ENCODE data around the gene ERBIN.

The ERBIN gene

GRCh38 chr5:66002415-66002814, 76.0 kb downstream of the ERBIN start:
- H3K4me3 ChIP-seq (ENCODE audit: low read depth, low read length) = no peak overlapping the region
- peaks cover 21% of the 10 kb centered on the region for H3K36me3 ChIP-seq (ENCODE audit: insufficient read depth, low read length)
- H3K27me3 ChIP-seq (ENCODE audit: insufficient read depth, low read length) = no peaks in the 10 kb centered on the region
- H2AFZ ChIP-seq (ENCODE audit: low read length, unreplicated experiment) = no peak overlapping the region
- H3K27ac ChIP-seq (ENCODE audit: low read depth, low read length) = no peak overlapping the region
- no peaks in the 10 kb centered on the region for H3K4me1 ChIP-seq (ENCODE audit: control insufficient read depth, insufficient read depth, low read length, unreplicated experiment)
- H3K79me2 ChIP-seq (ENCODE audit: control insufficient read depth, insufficient read depth, low read length, unreplicated experiment) = peaks cover 46% of the 10 kb centered on the region

- Histone ChIP-seq H3K36me3 (ENCODE audit: insufficient read depth, low read length) (peaks cover 24% of the 10 kb centered on the region), H3K4me3 (ENCODE audit: low read depth, low read length) (no peak overlapping the region), H3K79me2 (ENCODE audit: control insufficient read depth, insufficient read depth, low read length, unreplicated experiment) (peaks cover 44% of the 10 kb centered on the region), H3K27me3 (ENCODE audit: insufficient read depth, low read length) (no peaks in the 10 kb centered on the region), H2AFZ (ENCODE audit: low read length, unreplicated experiment) (no peak overlapping the region), H3K4me1 (ENCODE audit: control insufficient read depth, insufficient read depth, low read length, unreplicated experiment) (no peaks in the 10 kb centered on the region), H3K27ac (ENCODE audit: low read depth, low read length) (no peak overlapping the region)
Observed at GRCh38 chr5:66004216-66004615, 77.8 kb downstream of the ERBIN start.

GRCh38 chr5:66009277-66009676, 82.9 kb downstream of the ERBIN start:
- peaks cover 26% of the 10 kb centered on the region for H3K79me2 ChIP-seq (ENCODE audit: control insufficient read depth, insufficient read depth, low read length, unreplicated experiment)
- H3K36me3 ChIP-seq (ENCODE audit: insufficient read depth, low read length) = peaks cover 13% of the 10 kb centered on the region
- H3K4me1 ChIP-seq (ENCODE audit: control insufficient read depth, insufficient read depth, low read length, unreplicated experiment) = peaks cover 22% of the 10 kb centered on the region
- no peak overlapping the region for H3K4me3 ChIP-seq (ENCODE audit: low read depth, low read length)
- H3K27ac ChIP-seq (ENCODE audit: low read depth, low read length) = no peak overlapping the region
- no peak overlapping the region for H2AFZ ChIP-seq (ENCODE audit: low read length, unreplicated experiment)
- no peaks in the 10 kb centered on the region for H3K27me3 ChIP-seq (ENCODE audit: insufficient read depth, low read length)

- Histone ChIP-seq H3K4me1 (ENCODE audit: control insufficient read depth, insufficient read depth, low read length, unreplicated experiment) (peaks cover 22% of the 10 kb centered on the region), H3K36me3 (ENCODE audit: insufficient read depth, low read length) (peaks cover 10% of the 10 kb centered on the region; the same call in 1 of the 2 replicates), H3K4me3 (ENCODE audit: low read depth, low read length) (no peak overlapping the region), H3K79me2 (ENCODE audit: control insufficient read depth, insufficient read depth, low read length, unreplicated experiment) (peaks cover 23% of the 10 kb centered on the region), H2AFZ (ENCODE audit: low read length, unreplicated experiment) (no peak overlapping the region), H3K27ac (ENCODE audit: low read depth, low read length) (no peak overlapping the region), H3K27me3 (ENCODE audit: insufficient read depth, low read length) (no peaks in the 10 kb centered on the region)
Observed at GRCh38 chr5:66010476-66010875, 84.1 kb downstream of the ERBIN start.

- Histone ChIP-seq H3K4me1 (ENCODE audit: control insufficient read depth, insufficient read depth, low read length, unreplicated experiment) (peaks cover 22% of the 10 kb centered on the region), H3K4me3 (ENCODE audit: low read depth, low read length) (no peak overlapping the region), H2AFZ (ENCODE audit: low read length, unreplicated experiment) (no peak overlapping the region), H3K36me3 (ENCODE audit: insufficient read depth, low read length) (peaks cover 17% of the 10 kb centered on the region; the same call in 1 of the 2 replicates), H3K27me3 (ENCODE audit: insufficient read depth, low read length) (no peaks in the 10 kb centered on the region), H3K79me2 (ENCODE audit: control insufficient read depth, insufficient read depth, low read length, unreplicated experiment) (peaks cover 23% of the 10 kb centered on the region), H3K27ac (ENCODE audit: low read depth, low read length) (no peak overlapping the region)
Observed at GRCh38 chr5:66012271-66012670, 85.9 kb downstream of the ERBIN start.

GRCh38 chr5:66013397-66013796, 87.0 kb downstream of the ERBIN start:
- H2AFZ ChIP-seq (ENCODE audit: low read length, unreplicated experiment) = no peak overlapping the region
- H3K27ac ChIP-seq (ENCODE audit: low read depth, low read length) = no peak overlapping the region
- no peaks in the 10 kb centered on the region for H3K27me3 ChIP-seq (ENCODE audit: insufficient read depth, low read length)
- peaks cover 26% of the 10 kb centered on the region for H3K79me2 ChIP-seq (ENCODE audit: control insufficient read depth, insufficient read depth, low read length, unreplicated experiment)
- H3K36me3 ChIP-seq (ENCODE audit: insufficient read depth, low read length) = peaks cover 19% of the 10 kb centered on the region; the same call in 1 of the 2 replicates
- H3K4me3 ChIP-seq (ENCODE audit: low read depth, low read length) = no peak overlapping the region
- peaks cover 22% of the 10 kb centered on the region for H3K4me1 ChIP-seq (ENCODE audit: control insufficient read depth, insufficient read depth, low read length, unreplicated experiment)

- Histone ChIP-seq H3K79me2 (ENCODE audit: control insufficient read depth, insufficient read depth, low read length, unreplicated experiment) (peaks cover 29% of the 10 kb centered on the region), H3K4me1 (ENCODE audit: control insufficient read depth, insufficient read depth, low read length, unreplicated experiment) (peaks cover 22% of the 10 kb centered on the region), H2AFZ (ENCODE audit: low read length, unreplicated experiment) (no peak overlapping the region), H3K27ac (ENCODE audit: low read depth, low read length) (no peak overlapping the region), H3K27me3 (ENCODE audit: insufficient read depth, low read length) (no peaks in the 10 kb centered on the region), H3K4me3 (ENCODE audit: low read depth, low read length) (no peak overlapping the region), H3K36me3 (ENCODE audit: insufficient read depth, low read length) (peaks cover 19% of the 10 kb centered on the region; the same call in 1 of the 2 replicates)
Observed at GRCh38 chr5:66013906-66014305, 87.5 kb downstream of the ERBIN start.

GRCh38 chr5:66015196-66015960, 89.0 kb downstream of the ERBIN start:
- Histone ChIP-seq H3K36me3 (ENCODE audit: insufficient read depth, low read length) (peaks cover 19% of the 10 kb centered on the region; the same call in 1 of the 2 replicates), H3K27me3 (ENCODE audit: insufficient read depth, low read length) (no peaks in the 10 kb centered on the region), H3K79me2 (ENCODE audit: control insufficient read depth, insufficient read depth, low read length, unreplicated experiment) (peaks cover 31% of the 10 kb centered on the region), H3K27ac (ENCODE audit: low read depth, low read length) (no peak overlapping the region), H2AFZ (ENCODE audit: low read length, unreplicated experiment) (no peak overlapping the region), H3K4me3 (ENCODE audit: low read depth, low read length) (no peak overlapping the region), H3K4me1 (ENCODE audit: control insufficient read depth, insufficient read depth, low read length, unreplicated experiment) (peaks cover 15% of the 10 kb centered on the region)

GRCh38 chr5:66021585-66021984, 95.2 kb downstream of the ERBIN start:
- Histone ChIP-seq H3K4me3 (ENCODE audit: low read depth, low read length) (no peak overlapping the region), H3K36me3 (ENCODE audit: insufficient read depth, low read length) (peaks cover 17% of the 10 kb centered on the region), H3K4me1 (ENCODE audit: control insufficient read depth, insufficient read depth, low read length, unreplicated experiment) (no peaks in the 10 kb centered on the region), H3K27ac (ENCODE audit: low read depth, low read length) (no peak overlapping the region), H2AFZ (ENCODE audit: low read length, unreplicated experiment) (no peak overlapping the region), H3K79me2 (ENCODE audit: control insufficient read depth, insufficient read depth, low read length, unreplicated experiment) (peaks cover 20% of the 10 kb centered on the region), H3K27me3 (ENCODE audit: insufficient read depth, low read length) (no peaks in the 10 kb centered on the region)

GRCh38 chr5:66039296-66039695, 112.9 kb downstream of the ERBIN start:
- no peak overlapping the region for H3K27ac ChIP-seq (ENCODE audit: low read depth, low read length)
- H3K36me3 ChIP-seq (ENCODE audit: insufficient read depth, low read length) = peaks cover 32% of the 10 kb centered on the region
- peaks cover 6% of the 10 kb centered on the region for H3K4me1 ChIP-seq (ENCODE audit: control insufficient read depth, insufficient read depth, low read length, unreplicated experiment)
- H3K79me2 ChIP-seq (ENCODE audit: control insufficient read depth, insufficient read depth, low read length, unreplicated experiment) = peaks cover 3% of the 10 kb centered on the region
- H2AFZ ChIP-seq (ENCODE audit: low read length, unreplicated experiment) = no peak overlapping the region
- no peaks in the 10 kb centered on the region for H3K27me3 ChIP-seq (ENCODE audit: insufficient read depth, low read length)
- H3K4me3 ChIP-seq (ENCODE audit: low read depth, low read length) = no peak overlapping the region

- no peak overlapping the region for H2AFZ ChIP-seq (ENCODE audit: low read length, unreplicated experiment)
- H3K79me2 ChIP-seq (ENCODE audit: control insufficient read depth, insufficient read depth, low read length, unreplicated experiment) = peaks cover 3% of the 10 kb centered on the region
- no peak overlapping the region for H3K27ac ChIP-seq (ENCODE audit: low read depth, low read length)
- H3K27me3 ChIP-seq (ENCODE audit: insufficient read depth, low read length) = no peaks in the 10 kb centered on the region
- peaks cover 32% of the 10 kb centered on the region for H3K36me3 ChIP-seq (ENCODE audit: insufficient read depth, low read length)
- no peak overlapping the region for H3K4me3 ChIP-seq (ENCODE audit: low read depth, low read length)
- peaks cover 6% of the 10 kb centered on the region for H3K4me1 ChIP-seq (ENCODE audit: control insufficient read depth, insufficient read depth, low read length, unreplicated experiment)
Observed at GRCh38 chr5:66039701-66040100, 113.3 kb downstream of the ERBIN start.
